Right lobe of liver (tissue), 4 donors: ENCODE measurements around the gene GALNT2.

Source experiments
- POLR2A ChIP-seq: fragments of 450-650 bp; IDR thresholded peaks from one replicate; pipeline ENCODE4 v1.6.1; 2017; ENCODE audit warnings: antibody characterized with exemption, mild to moderate bottlenecking
- TF ChIP-seq, protein P1 (sequence below), 4 donors: fragments of 200-600 bp in 3 of 4; fragments of 450-650 bp in 1 of 4; IDR thresholded peaks; one replicate each; pipeline versions ENCODE4 v1.5.1 to v1.8.0; 2016 to 2022; ENCODE audit warnings: antibody characterized with exemption in 4 of 4, mild to moderate bottlenecking in 2 of 4
- donor health status: DM: no; HTN: no; CAD: no.
- donor health status: DM: no; HTN: no; CAD: no.
- donor health status: DM: no; HTN: yes; CAD: no.

DNA sequence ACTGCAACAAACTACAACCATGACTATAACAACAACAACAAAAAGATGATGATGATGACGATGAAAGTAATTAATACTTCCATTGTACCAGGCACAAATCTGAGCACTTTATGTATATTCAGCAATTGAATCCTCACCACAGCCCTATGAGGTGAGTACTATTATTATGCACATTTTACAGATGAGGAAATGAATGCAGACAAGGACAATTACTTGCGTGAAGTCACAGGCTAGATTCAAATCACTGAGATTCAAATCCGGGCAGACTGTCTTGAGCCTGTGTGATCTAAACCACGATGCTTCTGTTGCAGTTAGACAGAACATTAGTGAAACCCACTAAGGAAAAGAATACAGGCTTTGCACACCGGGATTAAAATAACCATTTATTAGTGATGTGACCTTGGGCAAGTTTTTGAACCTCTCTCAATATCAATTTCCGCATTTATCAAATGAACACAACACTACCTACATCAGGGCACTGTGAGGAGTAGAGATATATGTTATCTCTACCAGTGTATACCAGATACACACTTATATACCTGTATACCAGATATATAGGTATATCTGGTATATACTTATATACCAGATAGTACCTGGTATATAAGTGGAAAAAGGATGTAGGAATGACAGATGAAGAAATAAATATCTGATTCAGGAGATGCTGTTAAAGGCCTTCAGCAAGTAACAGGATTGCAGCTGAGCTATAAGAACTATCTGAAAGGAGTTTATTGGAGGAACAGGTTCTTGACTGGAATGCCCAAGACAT, 34.3 kb upstream of the GALNT2 start:
- no peak for TF ChIP-seq POLR2A
- TF ChIP-seq, protein P1, sequence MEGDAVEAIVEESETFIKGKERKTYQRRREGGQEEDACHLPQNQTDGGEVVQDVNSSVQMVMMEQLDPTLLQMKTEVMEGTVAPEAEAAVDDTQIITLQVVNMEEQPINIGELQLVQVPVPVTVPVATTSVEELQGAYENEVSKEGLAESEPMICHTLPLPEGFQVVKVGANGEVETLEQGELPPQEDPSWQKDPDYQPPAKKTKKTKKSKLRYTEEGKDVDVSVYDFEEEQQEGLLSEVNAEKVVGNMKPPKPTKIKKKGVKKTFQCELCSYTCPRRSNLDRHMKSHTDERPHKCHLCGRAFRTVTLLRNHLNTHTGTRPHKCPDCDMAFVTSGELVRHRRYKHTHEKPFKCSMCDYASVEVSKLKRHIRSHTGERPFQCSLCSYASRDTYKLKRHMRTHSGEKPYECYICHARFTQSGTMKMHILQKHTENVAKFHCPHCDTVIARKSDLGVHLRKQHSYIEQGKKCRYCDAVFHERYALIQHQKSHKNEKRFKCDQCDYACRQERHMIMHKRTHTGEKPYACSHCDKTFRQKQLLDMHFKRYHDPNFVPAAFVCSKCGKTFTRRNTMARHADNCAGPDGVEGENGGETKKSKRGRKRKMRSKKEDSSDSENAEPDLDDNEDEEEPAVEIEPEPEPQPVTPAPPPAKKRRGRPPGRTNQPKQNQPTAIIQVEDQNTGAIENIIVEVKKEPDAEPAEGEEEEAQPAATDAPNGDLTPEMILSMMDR (IDR thresholded peaks at IDR 0.05), result no peak
